Caco-2 (cell line): Measurements from ENCODE around the gene ZNF605. TPM values are rescaled to one million over a fixed set of nuclear protein-coding genes. Genes with fewer than 3 reads are reported as not detected.
"Not testable (repeated sequence)": the region's sequence is repeated elsewhere in the genome, so short reads cannot be mapped to it uniquely, and the experiment has no call there.

Source experiments
- BruUV-seq: library from RNA; stranded (reverse); fragments of 400-500 nt; replicated peaks from 2 replicates; lab custom pipeline; 2021; lab: Mats Ljungman, UMichigan
- CTCF ChIA-PET: fragments of 300-600 bp; sonication (Branson Sonifier 250); formaldehyde crosslinking; loops from one replicate; lab custom pipeline; 2022; ENCODE audit warnings: antibody characterized with exemption; lab: Charles Lee
- POLR2A ChIA-PET: fragments of 300-600 bp; sonication (Branson Sonifier 250); formaldehyde crosslinking; loops from one replicate; lab custom pipeline; 2022; ENCODE audit warnings: antibody characterized with exemption; lab: Charles Lee
- DNase-seq, 2 experiments: peaks; one replicate each; pipeline versions ENCODE4 v3.0.0 to v3.0.0-alpha.2; 2020 to 2022
- H3K27me3 ChIP-seq: replicated peaks from 2 replicates; pipeline ENCODE4 v1.6.0; 2011; ENCODE audit warnings: low read length; ENCODE audit not compliant: control insufficient read depth, insufficient read depth
- H3K36me3 ChIP-seq: 2 replicates; pipeline ENCODE4 v1.5.1; 2011; ENCODE audit warnings: low read length; ENCODE audit not compliant: control insufficient read depth, insufficient read depth
- H3K4me1 ChIP-seq: fragments of 250-450 bp; sonication (Bioruptor Pico); 2 replicates; pipeline ENCODE4 v1.5.1; 2020; ENCODE audit warnings: mild to moderate bottlenecking
- H3K4me3 ChIP-seq: 2 replicates; pipeline ENCODE4 v1.5.1; 2011; ENCODE audit warnings: low read depth, mild to moderate bottlenecking, control low read depth, low read length
- H3K9me3 ChIP-seq: fragments of 250-450 bp; sonication (Bioruptor Pico); 2 replicates; pipeline ENCODE4 v1.5.1; 2020; ENCODE audit warnings: mild to moderate bottlenecking, moderate library complexity
- H3K27ac Mint-ChIP-seq: one replicate; pipeline ENCODE4 v1.8.0; 2022; ENCODE audit warnings: mixed read lengths; ENCODE audit not compliant: unreplicated experiment
- H3K27me3 Mint-ChIP-seq: one replicate; pipeline ENCODE4 v1.8.0; 2022; ENCODE audit warnings: mixed read lengths; ENCODE audit not compliant: insufficient read depth, unreplicated experiment
- H3K36me3 Mint-ChIP-seq: one replicate; pipeline ENCODE4 v1.8.0; 2022; ENCODE audit warnings: mild to moderate bottlenecking, mixed read lengths; ENCODE audit not compliant: insufficient read depth, unreplicated experiment
- H3K4me1 Mint-ChIP-seq: one replicate; pipeline ENCODE4 v1.8.0; 2022; ENCODE audit warnings: low read depth, mixed read lengths; ENCODE audit not compliant: unreplicated experiment
- H3K4me3 Mint-ChIP-seq: one replicate; pipeline ENCODE4 v1.8.0; 2022; ENCODE audit warnings: mild to moderate bottlenecking, moderate library complexity, mixed read lengths; ENCODE audit not compliant: unreplicated experiment
- H3K9me3 Mint-ChIP-seq: one replicate; pipeline ENCODE4 v1.8.0; 2022; ENCODE audit warnings: mixed read lengths; ENCODE audit not compliant: unreplicated experiment
- CTCF ChIP-seq, 2 experiments: fragments of 200-600 bp in 1 of 2; IDR thresholded peaks; 1 replicate in 1 of 2; 2 replicates in 1 of 2; pipeline versions ENCODE4 v1.5.1 to v1.8.0; 2011 to 2022; ENCODE audit warnings: antibody characterized with exemption in 1 of 2, control low read depth in 1 of 2, inconsistent platforms in 1 of 2, low read depth in 1 of 2, low read length in 1 of 2, mild to moderate bottlenecking in 1 of 2, moderate library complexity in 1 of 2; ENCODE audit not compliant: insufficient read depth in 1 of 2, severe bottlenecking in 1 of 2, unreplicated experiment in 1 of 2
- intact Hi-C: fragments of 100-400 bp; cut with micrococcal nuclease; formaldehyde crosslinking; loops from one replicate; pipeline ENCODE4 v1.10.0; 2022; ENCODE audit not compliant: unreplicated experiment
- total RNA-seq: library from RNA; stranded (reverse); gene quantifications from 2 replicates; pipeline ENCODE4 v1.2.3, GENCODE V29; 2022

ZNF605 gene
- total RNA-seq, 1 experiment from 2014 or later: 7.1 TPM

GRCh38 chr12:132986001-132986884, 30.1 kb upstream of the ZNF605 start, which contains the start of gene ZNF26:
Gene ZNF26 (plus strand): TSS chr12:132986367. CDS start chr12:132986841, 474 bp downstream.
- no TSS peak for BruUV-seq
- no peak for TF ChIP-seq CTCF (IDR thresholded peaks at IDR 0.05; ENCODE audit: insufficient read depth in 1 of 2, low read depth in 1 of 2, low read length in 1 of 2, severe bottlenecking in 1 of 2, unreplicated experiment in 1 of 2)
- no peaks in the 10 kb centered on the region for H3K36me3 ChIP-seq
- CTCF ChIA-PET: interaction anchor here (0.8 kb wide), 1 partner anchor 195 kb away, joined by 3 read pairs; the partner anchor contains the start of gene ZNF268
- intact Hi-C loops: loop anchor here (1.0 to 2.0 kb wide), 4 partner anchors 51 to 195 kb away; partner anchors contain the start of genes ZNF10, ZNF140, ZNF268 and ZNF84
- H3K4me1 ChIP-seq: no peaks in the 10 kb centered on the region
- peak; percentile 89 to 90 for DNase-seq
- no peaks in the 10 kb centered on the region for H3K27me3 Mint-ChIP-seq
- peaks cover 9% of the 10 kb centered on the region for H3K9me3 ChIP-seq
- H3K9me3 Mint-ChIP-seq: peaks cover 31% of the 10 kb centered on the region
- H3K4me3 Mint-ChIP-seq: peak within 1 kb of the TSS; percentile 80
- POLR2A ChIA-PET: interaction anchor here (0.7 to 0.9 kb wide), 2 partner anchors 94 to 95 kb away, joined by 3 to 5 read pairs; partner anchors contain the start of gene ZNF140
- H3K27me3 ChIP-seq: no peaks in the 10 kb centered on the region
- peaks cover 8% of the 10 kb centered on the region for H3K4me1 Mint-ChIP-seq
- peak within 1 kb of the TSS; percentile 69 for H3K27ac Mint-ChIP-seq
- peak within 1 kb of the TSS; percentile 96 for H3K4me3 ChIP-seq
- peaks cover 40% of the 10 kb centered on the region for H3K36me3 Mint-ChIP-seq

GRCh38 chr12:132976870-132977269, 20.8 kb upstream of the ZNF605 start:
- H3K27me3 ChIP-seq, H3K4me3 Mint-ChIP-seq, intact Hi-C loops, CTCF ChIA-PET, H3K36me3 ChIP-seq, H3K4me1 Mint-ChIP-seq, H3K4me3 ChIP-seq, BruUV-seq, H3K27me3 Mint-ChIP-seq, H3K27ac Mint-ChIP-seq, H3K36me3 Mint-ChIP-seq, H3K4me1 ChIP-seq, POLR2A ChIA-PET: not testable (repeated sequence)
- H3K9me3 ChIP-seq: peaks cover 16% of the 10 kb centered on the region
- peak in 1 of 2 experiments; percentile 34 for DNase-seq
- H3K9me3 Mint-ChIP-seq: peaks cover 60% of the 10 kb centered on the region

- H3K36me3 Mint-ChIP-seq: no peaks in the 10 kb centered on the region
- Histone ChIP-seq H3K36me3 (no peaks in the 10 kb centered on the region), H3K27me3 (no peaks in the 10 kb centered on the region), H3K4me1 (no peaks in the 10 kb centered on the region), H3K4me3 (no peak overlapping the region), H3K9me3 (peaks cover 15% of the 10 kb centered on the region)
- H3K27ac Mint-ChIP-seq: no peak overlapping the region
- peaks cover 42% of the 10 kb centered on the region for H3K9me3 Mint-ChIP-seq
- ChIA-PET CTCF (interaction anchor here (0.6 kb wide), 1 partner anchor 113 kb away, joined by 3 read pairs; no protein-coding TSS in a partner anchor), POLR2A (no interaction called here)
- H3K4me3 Mint-ChIP-seq: no peak overlapping the region
- TF ChIP-seq CTCF (IDR thresholded peaks at IDR 0.05; ENCODE audit: insufficient read depth in 1 of 2, low read depth in 1 of 2, low read length in 1 of 2, severe bottlenecking in 1 of 2, unreplicated experiment in 1 of 2): no peak
- no peak for DNase-seq
- no peaks in the 10 kb centered on the region for H3K27me3 Mint-ChIP-seq
- intact Hi-C loops: no loop called here
- no TSS peak for BruUV-seq
- H3K4me1 Mint-ChIP-seq: no peaks in the 10 kb centered on the region
Observed at GRCh38 chr12:132972374-132972773, 16.3 kb upstream of the ZNF605 start.
